ENCODE measurements around the gene PIGS. TPM values are rescaled to one million over a fixed set of nuclear protein-coding genes. Genes with fewer than 3 reads are reported as not detected.
A peak's percentile ranks its signal among the peaks of the same experiment; 100 is the strongest.

The PIGS gene
- total and polyA plus RNA-seq, 2 of the 13 experiments (the other 11 are each of a cell fraction or from before 2014, with no cell fraction given), result 31.7 to 42.6 TPM

DNA sequence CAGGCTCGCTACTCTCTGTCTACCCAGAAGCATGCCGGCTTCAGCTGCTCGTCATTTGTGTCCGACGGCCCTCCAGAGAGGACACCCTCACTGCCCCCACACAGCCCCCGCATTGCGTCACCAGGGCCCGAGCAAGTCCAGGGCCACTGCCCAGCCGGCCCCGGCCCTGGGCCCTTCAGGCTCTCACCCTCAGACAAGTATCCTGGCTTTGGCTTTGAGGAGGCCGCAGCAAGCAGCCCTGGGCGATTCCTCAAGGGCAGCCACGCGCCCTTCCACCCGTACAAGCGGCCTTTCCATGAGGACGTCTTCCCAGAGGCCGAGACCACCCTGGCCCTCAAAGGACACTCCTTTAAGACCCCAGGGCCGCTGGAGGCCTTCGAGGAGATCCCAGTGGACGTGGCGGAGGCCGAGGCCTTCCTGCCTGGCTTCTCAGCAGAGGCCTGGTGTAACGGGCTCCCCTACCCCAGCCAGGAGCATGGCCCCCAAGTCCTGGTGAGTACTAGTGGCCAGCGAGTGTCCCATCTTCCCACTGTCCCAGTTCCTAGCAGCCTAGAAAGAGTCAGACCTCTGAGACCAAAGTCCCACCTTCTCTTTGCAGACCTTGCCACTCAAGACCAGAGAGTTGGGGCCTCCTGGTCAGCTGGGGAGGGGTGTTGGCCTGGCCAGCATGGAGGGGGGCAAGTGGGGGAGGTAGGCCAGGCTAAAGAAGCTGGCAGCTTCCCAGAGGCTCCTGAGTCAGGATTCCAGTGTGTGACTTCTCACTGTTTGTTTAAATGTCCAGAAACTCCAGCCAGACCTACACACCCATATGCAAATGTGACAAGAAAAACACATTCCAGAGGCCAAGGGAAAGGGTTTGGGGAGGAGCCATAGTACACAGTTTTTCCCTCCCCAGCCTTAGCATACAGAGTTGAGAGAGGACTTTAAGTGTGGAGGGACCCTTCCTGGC is 46.6 kb downstream of the PIGS start (continued):
- TF ChIP-seq, protein P1, sequence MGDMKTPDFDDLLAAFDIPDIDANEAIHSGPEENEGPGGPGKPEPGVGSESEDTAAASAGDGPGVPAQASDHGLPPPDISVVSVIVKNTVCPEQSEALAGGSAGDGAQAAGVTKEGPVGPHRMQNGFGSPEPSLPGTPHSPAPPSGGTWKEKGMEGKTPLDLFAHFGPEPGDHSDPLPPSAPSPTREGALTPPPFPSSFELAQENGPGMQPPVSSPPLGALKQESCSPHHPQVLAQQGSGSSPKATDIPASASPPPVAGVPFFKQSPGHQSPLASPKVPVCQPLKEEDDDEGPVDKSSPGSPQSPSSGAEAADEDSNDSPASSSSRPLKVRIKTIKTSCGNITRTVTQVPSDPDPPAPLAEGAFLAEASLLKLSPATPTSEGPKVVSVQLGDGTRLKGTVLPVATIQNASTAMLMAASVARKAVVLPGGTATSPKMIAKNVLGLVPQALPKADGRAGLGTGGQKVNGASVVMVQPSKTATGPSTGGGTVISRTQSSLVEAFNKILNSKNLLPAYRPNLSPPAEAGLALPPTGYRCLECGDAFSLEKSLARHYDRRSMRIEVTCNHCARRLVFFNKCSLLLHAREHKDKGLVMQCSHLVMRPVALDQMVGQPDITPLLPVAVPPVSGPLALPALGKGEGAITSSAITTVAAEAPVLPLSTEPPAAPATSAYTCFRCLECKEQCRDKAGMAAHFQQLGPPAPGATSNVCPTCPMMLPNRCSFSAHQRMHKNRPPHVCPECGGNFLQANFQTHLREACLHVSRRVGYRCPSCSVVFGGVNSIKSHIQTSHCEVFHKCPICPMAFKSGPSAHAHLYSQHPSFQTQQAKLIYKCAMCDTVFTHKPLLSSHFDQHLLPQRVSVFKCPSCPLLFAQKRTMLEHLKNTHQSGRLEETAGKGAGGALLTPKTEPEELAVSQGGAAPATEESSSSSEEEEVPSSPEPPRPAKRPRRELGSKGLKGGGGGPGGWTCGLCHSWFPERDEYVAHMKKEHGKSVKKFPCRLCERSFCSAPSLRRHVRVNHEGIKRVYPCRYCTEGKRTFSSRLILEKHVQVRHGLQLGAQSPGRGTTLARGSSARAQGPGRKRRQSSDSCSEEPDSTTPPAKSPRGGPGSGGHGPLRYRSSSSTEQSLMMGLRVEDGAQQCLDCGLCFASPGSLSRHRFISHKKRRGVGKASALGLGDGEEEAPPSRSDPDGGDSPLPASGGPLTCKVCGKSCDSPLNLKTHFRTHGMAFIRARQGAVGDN (CRISPR knock-in tag; IDR thresholded peaks at IDR 0.05), result peak; percentile 64; the same call in 1 of the 2 replicates
- TF ChIP-seq REPIN1 (CRISPR knock-in tag; IDR thresholded peaks at IDR 0.05; ENCODE audit: borderline replicate concordance, low read depth), result no peak
- peak; percentile 56 for TF ChIP-seq TEAD3 (CRISPR knock-in tag; optimal IDR thresholded peaks at IDR 0.05; ENCODE audit: borderline replicate concordance)
- TF ChIP-seq, protein P2, sequence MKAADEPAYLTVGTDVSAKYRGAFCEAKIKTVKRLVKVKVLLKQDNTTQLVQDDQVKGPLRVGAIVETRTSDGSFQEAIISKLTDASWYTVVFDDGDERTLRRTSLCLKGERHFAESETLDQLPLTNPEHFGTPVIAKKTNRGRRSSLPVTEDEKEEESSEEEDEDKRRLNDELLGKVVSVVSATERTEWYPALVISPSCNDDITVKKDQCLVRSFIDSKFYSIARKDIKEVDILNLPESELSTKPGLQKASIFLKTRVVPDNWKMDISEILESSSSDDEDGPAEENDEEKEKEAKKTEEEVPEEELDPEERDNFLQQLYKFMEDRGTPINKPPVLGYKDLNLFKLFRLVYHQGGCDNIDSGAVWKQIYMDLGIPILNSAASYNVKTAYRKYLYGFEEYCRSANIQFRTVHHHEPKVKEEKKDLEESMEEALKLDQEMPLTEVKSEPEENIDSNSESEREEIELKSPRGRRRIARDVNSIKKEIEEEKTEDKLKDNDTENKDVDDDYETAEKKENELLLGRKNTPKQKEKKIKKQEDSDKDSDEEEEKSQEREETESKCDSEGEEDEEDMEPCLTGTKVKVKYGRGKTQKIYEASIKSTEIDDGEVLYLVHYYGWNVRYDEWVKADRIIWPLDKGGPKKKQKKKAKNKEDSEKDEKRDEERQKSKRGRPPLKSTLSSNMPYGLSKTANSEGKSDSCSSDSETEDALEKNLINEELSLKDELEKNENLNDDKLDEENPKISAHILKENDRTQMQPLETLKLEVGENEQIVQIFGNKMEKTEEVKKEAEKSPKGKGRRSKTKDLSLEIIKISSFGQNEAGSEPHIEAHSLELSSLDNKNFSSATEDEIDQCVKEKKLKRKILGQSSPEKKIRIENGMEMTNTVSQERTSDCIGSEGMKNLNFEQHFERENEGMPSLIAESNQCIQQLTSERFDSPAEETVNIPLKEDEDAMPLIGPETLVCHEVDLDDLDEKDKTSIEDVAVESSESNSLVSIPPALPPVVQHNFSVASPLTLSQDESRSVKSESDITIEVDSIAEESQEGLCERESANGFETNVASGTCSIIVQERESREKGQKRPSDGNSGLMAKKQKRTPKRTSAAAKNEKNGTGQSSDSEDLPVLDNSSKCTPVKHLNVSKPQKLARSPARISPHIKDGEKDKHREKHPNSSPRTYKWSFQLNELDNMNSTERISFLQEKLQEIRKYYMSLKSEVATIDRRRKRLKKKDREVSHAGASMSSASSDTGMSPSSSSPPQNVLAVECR (CRISPR knock-in tag; IDR thresholded peaks at IDR 0.05; ENCODE audit: borderline replicate concordance), result no peak
- TF ChIP-seq, protein P3, sequence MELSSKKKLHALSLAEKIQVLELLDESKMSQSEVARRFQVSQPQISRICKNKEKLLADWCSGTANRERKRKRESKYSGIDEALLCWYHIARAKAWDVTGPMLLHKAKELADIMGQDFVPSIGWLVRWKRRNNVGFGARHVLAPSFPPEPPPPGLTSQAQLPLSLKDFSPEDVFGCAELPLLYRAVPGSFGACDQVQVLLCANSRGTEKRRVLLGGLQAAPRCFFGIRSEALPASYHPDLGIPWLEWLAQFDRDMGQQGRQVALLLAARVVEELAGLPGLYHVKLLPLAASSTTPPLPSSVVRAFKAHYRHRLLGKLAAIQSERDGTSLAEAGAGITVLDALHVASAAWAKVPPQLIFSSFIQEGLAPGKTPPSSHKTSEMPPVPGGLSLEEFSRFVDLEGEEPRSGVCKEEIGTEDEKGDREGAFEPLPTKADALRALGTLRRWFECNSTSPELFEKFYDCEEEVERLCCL (CRISPR knock-in tag; IDR thresholded peaks at IDR 0.05; ENCODE audit: borderline replicate concordance), result no peak
- TF ChIP-seq, protein P4, sequence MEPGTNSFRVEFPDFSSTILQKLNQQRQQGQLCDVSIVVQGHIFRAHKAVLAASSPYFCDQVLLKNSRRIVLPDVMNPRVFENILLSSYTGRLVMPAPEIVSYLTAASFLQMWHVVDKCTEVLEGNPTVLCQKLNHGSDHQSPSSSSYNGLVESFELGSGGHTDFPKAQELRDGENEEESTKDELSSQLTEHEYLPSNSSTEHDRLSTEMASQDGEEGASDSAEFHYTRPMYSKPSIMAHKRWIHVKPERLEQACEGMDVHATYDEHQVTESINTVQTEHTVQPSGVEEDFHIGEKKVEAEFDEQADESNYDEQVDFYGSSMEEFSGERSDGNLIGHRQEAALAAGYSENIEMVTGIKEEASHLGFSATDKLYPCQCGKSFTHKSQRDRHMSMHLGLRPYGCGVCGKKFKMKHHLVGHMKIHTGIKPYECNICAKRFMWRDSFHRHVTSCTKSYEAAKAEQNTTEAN (CRISPR knock-in tag; conservative IDR thresholded peaks at IDR 0.05), result no peak
- TF ChIP-seq ZNF749 (CRISPR knock-in tag; IDR thresholded peaks at IDR 0.05; ENCODE audit: borderline replicate concordance), result no peak
- no peak for TF ChIP-seq JDP2 (CRISPR knock-in tag; IDR thresholded peaks at IDR 0.05; ENCODE audit: borderline replicate concordance)
- TF ChIP-seq, protein P5, sequence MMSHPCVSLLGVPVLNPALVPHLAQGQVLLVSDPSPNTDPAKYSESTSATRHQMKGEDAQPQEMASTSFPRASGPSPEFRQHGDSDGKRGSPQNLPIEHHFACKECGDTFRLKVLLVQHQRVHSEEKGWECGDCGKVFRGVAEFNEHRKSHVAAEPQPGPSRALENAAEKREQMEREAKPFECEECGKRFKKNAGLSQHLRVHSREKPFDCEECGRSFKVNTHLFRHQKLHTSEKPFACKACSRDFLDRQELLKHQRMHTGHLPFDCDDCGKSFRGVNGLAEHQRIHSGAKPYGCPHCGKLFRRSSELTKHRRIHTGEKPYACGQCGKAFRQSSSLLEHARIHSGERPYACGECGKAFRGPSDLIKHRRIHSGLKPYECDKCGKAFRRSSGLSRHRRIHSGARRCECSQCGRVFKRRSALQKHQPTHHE (CRISPR knock-in tag; IDR thresholded peaks at IDR 0.05; ENCODE audit: borderline replicate concordance), result no peak
- no peak for TF ChIP-seq ELF3 (CRISPR knock-in tag; IDR thresholded peaks at IDR 0.05)
- TF ChIP-seq, protein P6, sequence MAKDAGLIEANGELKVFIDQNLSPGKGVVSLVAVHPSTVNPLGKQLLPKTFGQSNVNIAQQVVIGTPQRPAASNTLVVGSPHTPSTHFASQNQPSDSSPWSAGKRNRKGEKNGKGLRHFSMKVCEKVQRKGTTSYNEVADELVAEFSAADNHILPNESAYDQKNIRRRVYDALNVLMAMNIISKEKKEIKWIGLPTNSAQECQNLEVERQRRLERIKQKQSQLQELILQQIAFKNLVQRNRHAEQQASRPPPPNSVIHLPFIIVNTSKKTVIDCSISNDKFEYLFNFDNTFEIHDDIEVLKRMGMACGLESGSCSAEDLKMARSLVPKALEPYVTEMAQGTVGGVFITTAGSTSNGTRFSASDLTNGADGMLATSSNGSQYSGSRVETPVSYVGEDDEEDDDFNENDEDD (CRISPR knock-in tag; IDR thresholded peaks at IDR 0.05; ENCODE audit: borderline replicate concordance), result no peak
- TF ChIP-seq NBN (conservative IDR thresholded peaks at IDR 0.05), result no peak
